ENCODE results near the gene BNC2.

The BNC2 gene

DNA sequence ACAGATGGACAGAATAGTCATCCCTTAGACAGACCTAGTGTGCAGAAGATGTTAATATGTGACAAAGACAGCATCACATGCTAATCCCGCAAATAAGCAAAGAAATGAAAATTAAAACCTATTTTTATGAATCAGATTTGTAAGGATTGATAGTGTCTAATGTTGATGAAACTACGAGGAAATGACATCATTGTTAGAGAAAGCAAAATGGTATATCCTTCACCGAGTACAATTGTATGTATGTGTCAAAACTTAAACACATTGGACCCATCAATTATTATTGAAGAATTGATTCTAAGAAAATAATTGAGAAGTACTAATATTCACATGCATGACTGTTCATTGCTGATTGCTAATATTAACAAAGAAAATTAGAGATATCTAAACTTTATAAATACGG lies 493.2 kb downstream of the BNC2 start:
- no peak for DNase-seq (ENCODE audit: extremely low spot score)
- POLR2A ChIA-PET: no interaction called here
- CTCF ChIA-PET: no interaction called here
- TF ChIP-seq NFRKB (IDR thresholded peaks at IDR 0.05) (no peak), TARDBP (IDR thresholded peaks at IDR 0.05) (no peak), SUZ12 (IDR thresholded peaks at IDR 0.05) (no peak), ELF4 (IDR thresholded peaks at IDR 0.05) (no peak), SP1 (IDR thresholded peaks at IDR 0.05) (no peak), FOXM1 (IDR thresholded peaks at IDR 0.05; ENCODE audit: borderline replicate concordance) (no peak), FOXK2 (IDR thresholded peaks at IDR 0.05) (no peak), CTBP1 (IDR thresholded peaks at IDR 0.05; ENCODE audit: borderline replicate concordance) (no peak), LEF1 (IDR thresholded peaks at IDR 0.05; ENCODE audit: borderline replicate concordance) (no peak), ZNF384 (IDR thresholded peaks at IDR 0.05) (no peak), BHLHE40 (IDR thresholded peaks at IDR 0.05; ENCODE audit: borderline replicate concordance) (no peak), HDGF (IDR thresholded peaks at IDR 0.05; ENCODE audit: borderline replicate concordance) (no peak), L3MBTL2 (conservative IDR thresholded peaks at IDR 0.05) (no peak), FOXA1 (IDR thresholded peaks at IDR 0.05) (no peak), ARNT (IDR thresholded peaks at IDR 0.05) (no peak)
- TF ChIP-seq, protein P1, sequence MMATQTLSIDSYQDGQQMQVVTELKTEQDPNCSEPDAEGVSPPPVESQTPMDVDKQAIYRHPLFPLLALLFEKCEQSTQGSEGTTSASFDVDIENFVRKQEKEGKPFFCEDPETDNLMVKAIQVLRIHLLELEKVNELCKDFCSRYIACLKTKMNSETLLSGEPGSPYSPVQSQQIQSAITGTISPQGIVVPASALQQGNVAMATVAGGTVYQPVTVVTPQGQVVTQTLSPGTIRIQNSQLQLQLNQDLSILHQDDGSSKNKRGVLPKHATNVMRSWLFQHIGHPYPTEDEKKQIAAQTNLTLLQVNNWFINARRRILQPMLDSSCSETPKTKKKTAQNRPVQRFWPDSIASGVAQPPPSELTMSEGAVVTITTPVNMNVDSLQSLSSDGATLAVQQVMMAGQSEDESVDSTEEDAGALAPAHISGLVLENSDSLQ (IDR thresholded peaks at IDR 0.05): no peak

DNA sequence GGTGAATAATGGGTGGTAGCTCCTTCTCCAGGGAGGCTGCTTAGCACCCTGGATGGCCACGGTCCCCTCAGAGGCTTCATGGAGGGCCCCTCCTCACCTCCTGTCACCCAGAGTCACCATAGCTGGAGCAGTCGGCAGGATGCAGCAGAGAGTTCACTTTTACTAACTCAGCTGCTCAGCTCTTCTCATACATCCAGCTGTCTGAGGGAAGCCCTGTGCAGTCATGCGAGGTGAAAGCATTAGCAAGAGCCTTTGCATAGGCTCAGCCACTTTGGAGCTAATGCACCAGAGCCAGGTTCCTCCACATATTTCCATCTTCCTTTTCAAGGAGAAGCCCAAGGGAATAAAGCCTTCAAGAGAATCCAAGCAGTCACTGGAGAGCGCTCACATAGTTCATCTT lies 499.2 kb downstream of the BNC2 start:
- CTCF ChIA-PET: no interaction called here
- no peak for DNase-seq (ENCODE audit: extremely low spot score)
- POLR2A ChIA-PET: no interaction called here

DNA sequence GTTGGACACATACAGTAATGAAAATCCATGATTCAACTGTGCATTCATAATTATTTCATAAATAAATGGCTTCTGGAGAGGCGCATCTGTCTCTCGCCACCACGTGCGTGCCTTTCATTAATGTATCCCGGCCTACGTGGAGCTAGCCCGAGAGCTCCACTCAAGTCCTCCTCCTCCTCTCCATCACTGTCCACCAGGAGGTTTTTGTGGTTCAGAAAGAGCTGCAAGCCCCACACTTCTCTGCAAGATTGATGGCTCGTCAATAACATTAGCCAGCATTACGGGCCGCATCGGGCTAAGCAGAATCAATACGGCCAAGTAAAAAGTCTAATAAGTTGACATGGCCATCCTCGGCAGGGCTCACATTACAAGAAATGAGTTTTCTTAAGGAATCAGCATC lies 499.8 kb downstream of the BNC2 start:
- TF ChIP-seq SP1 (IDR thresholded peaks at IDR 0.05): no peak
- no peak for TF ChIP-seq TARDBP (IDR thresholded peaks at IDR 0.05)
- no peak for TF ChIP-seq SUZ12 (IDR thresholded peaks at IDR 0.05)
- TF ChIP-seq HDGF (IDR thresholded peaks at IDR 0.05; ENCODE audit: borderline replicate concordance): no peak
- TF ChIP-seq ARNT (IDR thresholded peaks at IDR 0.05): no peak
- no peak for DNase-seq (ENCODE audit: extremely low spot score)
- ChIA-PET POLR2A (no interaction called here), CTCF (no interaction called here)

More for the DNA sequence above, 499.2 kb downstream of the BNC2 start:
- TF ChIP-seq HDGF (IDR thresholded peaks at IDR 0.05; ENCODE audit: borderline replicate concordance): no peak
- TF ChIP-seq SUZ12 (IDR thresholded peaks at IDR 0.05): no peak
- no peak for TF ChIP-seq CTBP1 (IDR thresholded peaks at IDR 0.05; ENCODE audit: borderline replicate concordance)
- TF ChIP-seq ELF4 (IDR thresholded peaks at IDR 0.05): no peak

DNA sequence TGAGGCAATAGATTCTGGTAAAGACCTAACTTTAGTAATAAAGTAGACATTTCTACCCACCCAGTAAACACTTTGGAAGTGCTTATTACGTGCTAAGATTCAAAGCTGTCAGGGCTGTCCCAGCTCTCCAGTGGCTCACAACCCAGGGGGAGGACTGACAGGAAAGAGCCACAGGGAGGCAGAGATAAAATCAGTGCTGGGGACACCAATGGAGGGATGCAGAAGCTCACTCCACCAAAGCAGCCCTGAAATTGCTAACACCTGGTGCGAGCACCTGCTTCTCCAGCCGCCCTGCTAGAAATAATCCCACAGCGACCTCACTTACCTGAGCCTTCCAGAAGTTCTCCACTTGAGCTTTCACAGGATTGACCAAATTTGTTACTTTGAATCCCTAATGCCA lies 501.0 kb downstream of the BNC2 start:
- TF ChIP-seq SUZ12 (IDR thresholded peaks at IDR 0.05) (no peak), TARDBP (IDR thresholded peaks at IDR 0.05) (no peak), LEF1 (IDR thresholded peaks at IDR 0.05; ENCODE audit: borderline replicate concordance) (no peak), ZNF384 (IDR thresholded peaks at IDR 0.05) (no peak), FOXM1 (IDR thresholded peaks at IDR 0.05; ENCODE audit: borderline replicate concordance) (no peak), BHLHE40 (IDR thresholded peaks at IDR 0.05; ENCODE audit: borderline replicate concordance) (no peak), CTBP1 (IDR thresholded peaks at IDR 0.05; ENCODE audit: borderline replicate concordance) (no peak), HDGF (IDR thresholded peaks at IDR 0.05; ENCODE audit: borderline replicate concordance) (no peak), ARNT (IDR thresholded peaks at IDR 0.05) (no peak), FOXA1 (IDR thresholded peaks at IDR 0.05) (no peak), SP1 (IDR thresholded peaks at IDR 0.05) (no peak), FOXK2 (IDR thresholded peaks at IDR 0.05) (no peak), NFRKB (IDR thresholded peaks at IDR 0.05) (no peak), L3MBTL2 (conservative IDR thresholded peaks at IDR 0.05) (no peak), ELF4 (IDR thresholded peaks at IDR 0.05) (no peak)
- ChIA-PET CTCF (no interaction called here), POLR2A (no interaction called here)

DNA sequence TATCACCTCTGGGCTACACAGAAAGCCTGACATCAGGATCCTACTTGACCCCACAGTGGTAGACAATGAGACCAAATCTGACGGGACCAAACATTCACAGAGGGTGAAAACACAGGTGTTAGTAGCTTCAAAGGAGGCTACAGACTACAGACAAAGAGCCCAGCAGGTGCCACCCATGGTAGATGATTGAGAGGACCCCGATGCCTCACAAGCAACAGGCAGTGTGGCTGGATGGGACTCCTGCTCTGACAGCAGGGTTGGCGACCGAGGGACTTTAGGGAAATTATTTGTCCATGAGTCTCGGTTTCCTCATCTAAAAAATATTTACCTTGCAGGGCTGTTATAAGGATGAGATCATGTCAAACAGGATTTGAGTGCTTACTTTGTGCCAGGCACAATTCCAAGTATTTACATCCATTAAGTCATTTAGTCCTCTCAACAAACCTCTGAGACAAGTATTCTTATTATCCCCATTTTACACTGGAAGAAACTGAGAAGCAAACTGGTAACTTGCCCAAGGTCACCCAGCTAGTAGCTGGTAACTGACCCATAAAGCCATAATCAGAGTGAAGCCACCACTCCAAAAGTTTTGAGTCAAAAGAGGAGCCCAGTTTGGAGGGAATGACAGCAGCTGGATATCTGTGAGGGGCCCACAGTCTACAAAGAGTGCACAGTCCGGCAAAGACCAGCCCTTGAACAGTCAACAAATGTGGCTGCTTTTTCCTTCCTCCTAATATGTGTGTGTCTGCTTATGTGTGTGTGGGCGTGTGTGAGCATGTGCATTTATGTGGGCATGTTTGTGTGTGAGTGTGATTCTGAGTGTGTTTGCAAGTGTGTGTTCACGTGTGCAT lies 502.0 kb downstream of the BNC2 start:
- no peak for DNase-seq (ENCODE audit: extremely low spot score)
- ChIA-PET POLR2A (no interaction called here), CTCF (interaction anchor here (0.7 kb wide), 1 partner anchor 1602 kb away, joined by 4 read pairs; no protein-coding TSS in a partner anchor)
- TF ChIP-seq ARNT (IDR thresholded peaks at IDR 0.05) (no peak), TARDBP (IDR thresholded peaks at IDR 0.05) (no peak), FOXM1 (IDR thresholded peaks at IDR 0.05; ENCODE audit: borderline replicate concordance) (no peak), HDGF (IDR thresholded peaks at IDR 0.05; ENCODE audit: borderline replicate concordance) (no peak), FOXA1 (IDR thresholded peaks at IDR 0.05) (no peak), NFRKB (IDR thresholded peaks at IDR 0.05) (no peak), CTBP1 (IDR thresholded peaks at IDR 0.05; ENCODE audit: borderline replicate concordance) (no peak), L3MBTL2 (conservative IDR thresholded peaks at IDR 0.05) (no peak), BHLHE40 (IDR thresholded peaks at IDR 0.05; ENCODE audit: borderline replicate concordance) (no peak), FOXK2 (IDR thresholded peaks at IDR 0.05) (no peak), LEF1 (IDR thresholded peaks at IDR 0.05; ENCODE audit: borderline replicate concordance) (no peak), SUZ12 (IDR thresholded peaks at IDR 0.05) (no peak), ZNF384 (IDR thresholded peaks at IDR 0.05) (no peak), ELF4 (IDR thresholded peaks at IDR 0.05) (no peak), SP1 (IDR thresholded peaks at IDR 0.05) (no peak)
- TF ChIP-seq, protein P1 (IDR thresholded peaks at IDR 0.05): no peak

More for the DNA sequence above, 501.0 kb downstream of the BNC2 start:
- no peak for DNase-seq (ENCODE audit: extremely low spot score)

DNA sequence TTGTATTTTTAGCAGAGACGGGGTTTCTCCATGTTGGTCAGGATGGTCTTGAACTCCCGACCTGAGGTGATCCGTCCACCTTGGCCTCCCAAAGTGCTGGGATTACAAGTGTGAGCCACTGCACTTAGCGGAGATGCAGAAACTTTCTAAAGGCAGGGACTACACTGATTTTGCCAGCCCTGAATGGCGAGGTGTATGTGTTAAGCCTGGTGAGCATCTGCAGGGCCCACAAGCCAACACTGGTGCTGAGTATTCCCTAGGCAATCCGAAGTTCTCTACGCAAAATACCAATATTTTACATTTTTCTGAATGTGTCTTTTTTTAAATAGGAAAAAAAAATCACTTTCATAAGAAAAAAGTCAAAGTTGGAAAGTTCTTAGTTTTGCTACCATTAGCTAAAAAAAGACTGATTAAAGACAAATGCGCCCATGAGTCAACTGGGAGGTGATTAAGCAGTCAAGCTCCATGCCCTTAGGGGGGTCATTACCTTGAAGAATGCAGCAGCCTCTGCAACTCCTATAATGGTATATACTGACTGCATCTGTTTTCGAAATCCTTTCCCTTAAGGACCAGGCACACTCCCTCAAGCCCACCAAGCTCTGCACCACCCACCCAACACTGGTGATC lies 502.8 kb downstream of the BNC2 start:
- ChIA-PET CTCF (interaction anchor here (0.7 kb wide), 1 partner anchor 1603 kb away, joined by 4 read pairs; no protein-coding TSS in a partner anchor), POLR2A (no interaction called here)
- DNase-seq (ENCODE audit: extremely low spot score): no peak
- TF ChIP-seq ZNF384 (IDR thresholded peaks at IDR 0.05) (no peak), SUZ12 (IDR thresholded peaks at IDR 0.05) (no peak), SP1 (IDR thresholded peaks at IDR 0.05) (no peak), CTBP1 (IDR thresholded peaks at IDR 0.05; ENCODE audit: borderline replicate concordance) (no peak), ELF4 (IDR thresholded peaks at IDR 0.05) (no peak), FOXM1 (IDR thresholded peaks at IDR 0.05; ENCODE audit: borderline replicate concordance) (no peak), FOXK2 (IDR thresholded peaks at IDR 0.05) (no peak), FOXA1 (IDR thresholded peaks at IDR 0.05) (no peak), NFRKB (IDR thresholded peaks at IDR 0.05) (no peak), HDGF (IDR thresholded peaks at IDR 0.05; ENCODE audit: borderline replicate concordance) (no peak), TARDBP (IDR thresholded peaks at IDR 0.05) (no peak), BHLHE40 (IDR thresholded peaks at IDR 0.05; ENCODE audit: borderline replicate concordance) (no peak), ARNT (IDR thresholded peaks at IDR 0.05) (no peak), LEF1 (IDR thresholded peaks at IDR 0.05; ENCODE audit: borderline replicate concordance) (no peak), L3MBTL2 (conservative IDR thresholded peaks at IDR 0.05) (no peak)
- TF ChIP-seq, protein P1 (IDR thresholded peaks at IDR 0.05): no peak
